ENCODE measurements around the gene KRT39. TPM values are rescaled to one million over a fixed set of nuclear protein-coding genes. Genes with fewer than 3 reads are reported as not detected.
A peak's percentile ranks its signal among the peaks of the same experiment; 100 is the strongest.

Gene KRT39
- total RNA-seq, 1 experiment from 2014 or later: not detected

DNA sequence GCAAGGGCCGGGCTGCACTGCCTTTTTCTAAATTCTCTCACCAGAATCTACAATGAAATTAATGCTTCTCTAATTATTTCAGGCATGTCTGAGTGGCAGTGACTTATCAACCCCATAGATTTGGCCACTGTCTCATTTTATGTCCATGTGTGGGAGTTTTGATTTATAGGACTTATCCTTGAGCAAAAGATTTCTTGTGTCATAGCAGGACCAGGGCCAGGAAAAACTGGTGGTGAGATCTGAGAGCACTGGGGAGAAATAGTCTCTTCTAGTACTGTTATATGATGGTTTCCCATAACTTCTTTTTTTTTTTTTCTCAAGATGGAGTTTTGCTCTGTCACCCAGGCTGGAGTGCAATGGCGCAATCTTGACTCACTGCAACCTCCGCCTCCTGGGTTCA is 27.8 kb downstream of the KRT39 start:
- ChIA-PET POLR2A (no interaction called here), CTCF (no interaction called here)
- no peaks in the 10 kb centered on the region; the same call in 1 of the 2 replicates for H3K27me3 Mint-ChIP-seq (ENCODE audit: low read depth)
- H3K4me1 Mint-ChIP-seq: peaks cover 12% of the 10 kb centered on the region
- no peak overlapping the region for H3K4me3 Mint-ChIP-seq
- H3K36me3 Mint-ChIP-seq: no peaks in the 10 kb centered on the region
- H3K27ac Mint-ChIP-seq: no peak overlapping the region
- peaks cover 3% of the 10 kb centered on the region; the same call in 1 of the 2 replicates for H3K9me3 Mint-ChIP-seq
- ATAC-seq (no peak), DNase-seq (ENCODE audit: low spot score) (no peak)
- no peak for TF ChIP-seq NFATC4 (CRISPR knock-in tag; IDR thresholded peaks at IDR 0.05)
- TF ChIP-seq, protein P1, sequence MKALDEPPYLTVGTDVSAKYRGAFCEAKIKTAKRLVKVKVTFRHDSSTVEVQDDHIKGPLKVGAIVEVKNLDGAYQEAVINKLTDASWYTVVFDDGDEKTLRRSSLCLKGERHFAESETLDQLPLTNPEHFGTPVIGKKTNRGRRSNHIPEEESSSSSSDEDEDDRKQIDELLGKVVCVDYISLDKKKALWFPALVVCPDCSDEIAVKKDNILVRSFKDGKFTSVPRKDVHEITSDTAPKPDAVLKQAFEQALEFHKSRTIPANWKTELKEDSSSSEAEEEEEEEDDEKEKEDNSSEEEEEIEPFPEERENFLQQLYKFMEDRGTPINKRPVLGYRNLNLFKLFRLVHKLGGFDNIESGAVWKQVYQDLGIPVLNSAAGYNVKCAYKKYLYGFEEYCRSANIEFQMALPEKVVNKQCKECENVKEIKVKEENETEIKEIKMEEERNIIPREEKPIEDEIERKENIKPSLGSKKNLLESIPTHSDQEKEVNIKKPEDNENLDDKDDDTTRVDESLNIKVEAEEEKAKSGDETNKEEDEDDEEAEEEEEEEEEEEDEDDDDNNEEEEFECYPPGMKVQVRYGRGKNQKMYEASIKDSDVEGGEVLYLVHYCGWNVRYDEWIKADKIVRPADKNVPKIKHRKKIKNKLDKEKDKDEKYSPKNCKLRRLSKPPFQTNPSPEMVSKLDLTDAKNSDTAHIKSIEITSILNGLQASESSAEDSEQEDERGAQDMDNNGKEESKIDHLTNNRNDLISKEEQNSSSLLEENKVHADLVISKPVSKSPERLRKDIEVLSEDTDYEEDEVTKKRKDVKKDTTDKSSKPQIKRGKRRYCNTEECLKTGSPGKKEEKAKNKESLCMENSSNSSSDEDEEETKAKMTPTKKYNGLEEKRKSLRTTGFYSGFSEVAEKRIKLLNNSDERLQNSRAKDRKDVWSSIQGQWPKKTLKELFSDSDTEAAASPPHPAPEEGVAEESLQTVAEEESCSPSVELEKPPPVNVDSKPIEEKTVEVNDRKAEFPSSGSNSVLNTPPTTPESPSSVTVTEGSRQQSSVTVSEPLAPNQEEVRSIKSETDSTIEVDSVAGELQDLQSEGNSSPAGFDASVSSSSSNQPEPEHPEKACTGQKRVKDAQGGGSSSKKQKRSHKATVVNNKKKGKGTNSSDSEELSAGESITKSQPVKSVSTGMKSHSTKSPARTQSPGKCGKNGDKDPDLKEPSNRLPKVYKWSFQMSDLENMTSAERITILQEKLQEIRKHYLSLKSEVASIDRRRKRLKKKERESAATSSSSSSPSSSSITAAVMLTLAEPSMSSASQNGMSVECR (CRISPR knock-in tag; IDR thresholded peaks at IDR 0.05; ENCODE audit: borderline replicate concordance): no peak
- no peak for TF ChIP-seq JAZF1 (CRISPR knock-in tag; IDR thresholded peaks at IDR 0.05)
- no peak for TF ChIP-seq ESRRA (CRISPR knock-in tag; IDR thresholded peaks at IDR 0.05; ENCODE audit: borderline replicate concordance)

GRCh38 chr17:40937384-40937819 is 29.3 kb downstream of the KRT39 start, which contains the start of gene KRT23:
KRT23 (minus strand) TSS chr17:40937646; CDS start chr17:40936603, 1,043 bp downstream.
- POLR2A ChIA-PET: no interaction called here
- CTCF ChIA-PET: interaction anchor here (1.1 kb wide), 1 partner anchor 26 kb away, joined by 4 read pairs; no protein-coding TSS in a partner anchor
- H3K4me3 Mint-ChIP-seq: no peak within 1 kb of the TSS

More at GRCh38 chr17:40937384-40937819, 29.3 kb downstream of the KRT39 start, which contains the start of gene KRT23:
- Mint-ChIP-seq H3K4me1 (peaks cover 12% of the 10 kb centered on the region), H3K27me3 (ENCODE audit: low read depth) (no peaks in the 10 kb centered on the region; the same call in 1 of the 2 replicates), H3K27ac (peak within 1 kb of the TSS; percentile 8; the same call in 1 of the 2 replicates), H3K9me3 (no peaks in the 10 kb centered on the region), H3K36me3 (no peaks in the 10 kb centered on the region)
- peak; percentile 74 for ATAC-seq
- peak; percentile 36 for DNase-seq (ENCODE audit: low spot score)
- TF ChIP-seq MYBL2 (CRISPR knock-in tag; IDR thresholded peaks at IDR 0.05): no peak
- no peak for TF ChIP-seq OVOL2 (CRISPR knock-in tag; IDR thresholded peaks at IDR 0.05; ENCODE audit: borderline replicate concordance)
- TF ChIP-seq ZBTB21 (CRISPR knock-in tag; IDR thresholded peaks at IDR 0.05; ENCODE audit: borderline replicate concordance): no peak
- TF ChIP-seq ZMAT4 (CRISPR knock-in tag; IDR thresholded peaks at IDR 0.05): no peak
- TF ChIP-seq CTCF (IDR thresholded peaks at IDR 0.05): no peak
- TF ChIP-seq EMX1 (CRISPR knock-in tag; IDR thresholded peaks at IDR 0.05): no peak
- no peak for TF ChIP-seq TEAD4 (CRISPR knock-in tag; IDR thresholded peaks at IDR 0.05)
- TF ChIP-seq, protein P2, sequence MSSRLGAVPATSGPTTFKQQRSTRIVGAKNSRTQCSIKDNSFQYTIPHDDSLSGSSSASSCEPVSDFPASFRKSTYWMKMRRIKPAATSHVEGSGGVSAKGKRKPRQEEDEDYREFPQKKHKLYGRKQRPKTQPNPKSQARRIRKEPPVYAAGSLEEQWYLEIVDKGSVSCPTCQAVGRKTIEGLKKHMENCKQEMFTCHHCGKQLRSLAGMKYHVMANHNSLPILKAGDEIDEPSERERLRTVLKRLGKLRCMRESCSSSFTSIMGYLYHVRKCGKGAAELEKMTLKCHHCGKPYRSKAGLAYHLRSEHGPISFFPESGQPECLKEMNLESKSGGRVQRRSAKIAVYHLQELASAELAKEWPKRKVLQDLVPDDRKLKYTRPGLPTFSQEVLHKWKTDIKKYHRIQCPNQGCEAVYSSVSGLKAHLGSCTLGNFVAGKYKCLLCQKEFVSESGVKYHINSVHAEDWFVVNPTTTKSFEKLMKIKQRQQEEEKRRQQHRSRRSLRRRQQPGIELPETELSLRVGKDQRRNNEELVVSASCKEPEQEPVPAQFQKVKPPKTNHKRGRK (CRISPR knock-in tag; IDR thresholded peaks at IDR 0.05; ENCODE audit: borderline replicate concordance): no peak
- no peak for TF ChIP-seq CBFB (CRISPR knock-in tag; IDR thresholded peaks at IDR 0.05; ENCODE audit: low read depth)
- TF ChIP-seq, protein P3, sequence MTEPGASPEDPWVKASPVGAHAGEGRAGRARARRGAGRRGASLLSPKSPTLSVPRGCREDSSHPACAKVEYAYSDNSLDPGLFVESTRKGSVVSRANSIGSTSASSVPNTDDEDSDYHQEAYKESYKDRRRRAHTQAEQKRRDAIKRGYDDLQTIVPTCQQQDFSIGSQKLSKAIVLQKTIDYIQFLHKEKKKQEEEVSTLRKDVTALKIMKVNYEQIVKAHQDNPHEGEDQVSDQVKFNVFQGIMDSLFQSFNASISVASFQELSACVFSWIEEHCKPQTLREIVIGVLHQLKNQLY (CRISPR knock-in tag; IDR thresholded peaks at IDR 0.05): no peak
